Stomach (tissue), 9 donors: Measurements from ENCODE around the gene CAMK2B. TPM values are rescaled to one million over a fixed set of nuclear protein-coding genes. Genes with fewer than 3 reads are reported as not detected.

Experiments used
- DNase-seq, 2 donors: peaks; one replicate each; pipeline versions ENCODE4 v3.0.0 to v3.0.0-alpha.2; 2013 to 2019
- H3K27ac ChIP-seq, 5 donors: fragments of 200-600 bp in 4 of 5; sonication (generic) in 4 of 5; one replicate each; pipeline ENCODE4 v1.5.1; 2013 to 2019; ENCODE audit warnings: mild to moderate bottlenecking in 1 of 5, moderate library complexity in 1 of 5
- H3K27me3 ChIP-seq, 3 donors: fragments of 200-600 bp; sonication (generic); one replicate each; pipeline ENCODE4 v1.5.1; 2017 to 2019; ENCODE audit warnings: mixed run types in 1 of 3
- H3K36me3 ChIP-seq, 4 donors: fragments of 200-600 bp; sonication (generic); 1 replicate in 3 of 4; 2 replicates in 1 of 4; pipeline ENCODE4 v1.5.1; 2016 to 2019
- H3K4me1 ChIP-seq, 4 donors: fragments of 200-600 bp; sonication (generic); one replicate each; pipeline ENCODE4 v1.5.1; 2016 to 2019
- H3K4me3 ChIP-seq, 4 donors: fragments of 200-600 bp; sonication (generic) in 3 of 4; one replicate each; pipeline ENCODE4 v1.5.1; 2016 to 2019; ENCODE audit warnings: mild to moderate bottlenecking in 1 of 4
- H3K9me3 ChIP-seq, 4 donors: fragments of 200-600 bp; sonication (generic); one replicate each; pipeline ENCODE4 v1.5.1; 2016 to 2019
- CTCF ChIP-seq, 7 experiments: fragments of 450-650 bp in 4 of 7; fragments of 200-600 bp in 3 of 7; sonication (generic) in 3 of 7; IDR thresholded peaks; one replicate each; pipeline ENCODE4 v1.5.1; 2016 to 2019; ENCODE audit warnings: antibody characterized with exemption in 7 of 7, control low read depth in 2 of 7, mild to moderate bottlenecking in 1 of 7
- EP300 ChIP-seq: sonication (generic); formaldehyde crosslinking; IDR thresholded peaks from one replicate; pipeline ENCODE4 v1.6.1; 2017; ENCODE audit warnings: antibody characterized with exemption
- POLR2A ChIP-seq, 4 donors: fragments of 450-650 bp; IDR thresholded peaks; one replicate each; pipeline ENCODE4 v1.6.1; 2016; ENCODE audit warnings: antibody characterized with exemption in 4 of 4, control low read depth in 2 of 4, mild to moderate bottlenecking in 1 of 4, moderate library complexity in 1 of 4
- POLR2AphosphoS5 ChIP-seq, 3 donors: sonication (generic); formaldehyde crosslinking; IDR thresholded peaks; one replicate each; pipeline ENCODE4 v1.6.1; 2016; ENCODE audit warnings: antibody characterized with exemption in 3 of 3
- WGBS, 5 donors: extraction: QIAGEN DNeasy Blood & Tissue Kit in 3 of 5; methylation state at CpG; one replicate each; pipeline versions ENCODE4 v1.1.5 to v1.1.7; 2013 to 2018; 5-methylcytosine and 5-hydroxymethylcytosine counted together
- intact Hi-C: fragments of 100-400 bp; cut with DNase I; formaldehyde crosslinking; loops from one replicate; pipeline ENCODE4 v1.15.1; 2023; ENCODE audit warnings: low total_unique reads
- polyA plus RNA-seq, 3 donors: library from polyadenylated mRNA; stranded (reverse); fragments of 200-250 nt; gene quantifications; one replicate each; pipeline ENCODE4 v1.2.3, GENCODE V29; 2013
- total RNA-seq, 5 donors: library from RNA; depleted of rRNA; stranded (reverse); fragments of >200 nt; gene quantifications; one replicate each; pipeline versions ENCODE4 v1.1.0 to v1.2.3, GENCODE V29; 2014 to 2016
- donor health status: healthy with polysubstance abuse.
- donor health status: Bipolar disorder and iron deficiency.
- donor health status: healthy.

The CAMK2B gene
- total and polyA plus RNA-seq, 8 donors: 0.92 to 28.4 (median 5.4) TPM; not detected in 2

GRCh38 chr7:44324204-44324480 is 1.3 kb downstream of the CAMK2B start:
- H3K36me3 ChIP-seq: no peaks in the 10 kb centered on the region
- no peak for DNase-seq
- no peaks in the 10 kb centered on the region for H3K9me3 ChIP-seq
- WGBS, 5 donors: 19 to 30% (median 22%) methylated on average over 9 of the region's 9 CpGs
- no peak overlapping the region for H3K4me3 ChIP-seq
- no peak for TF ChIP-seq EP300
- no peak for TF ChIP-seq POLR2A (IDR thresholded peaks at IDR 0.05)
- no peak for TF ChIP-seq CTCF (IDR thresholded peaks at IDR 0.05)
- no peak for TF ChIP-seq POLR2AphosphoS5 (IDR thresholded peaks at IDR 0.05)
- H3K27me3 ChIP-seq: peaks cover 9 to 68% (median 31%) of the 10 kb centered on the region in 3 donors
- peaks cover 3 to 13% (median 10%) of the 10 kb centered on the region in 4 donors for H3K4me1 ChIP-seq
- intact Hi-C loops: no loop called here
- H3K27ac ChIP-seq: no peak overlapping the region

- H3K27me3 ChIP-seq: peaks cover 9 to 68% (median 31%) of the 10 kb centered on the region in 3 donors
These were observed 1.8 kb downstream of the CAMK2B start for GRCh38 chr7:44323381-44324203.

GRCh38 chr7:44322631-44323363 is 2.6 kb downstream of the CAMK2B start:
- no peaks in the 10 kb centered on the region for H3K9me3 ChIP-seq
- no peak overlapping the region for H3K27ac ChIP-seq
- no peak for TF ChIP-seq POLR2A (IDR thresholded peaks at IDR 0.05)
- TF ChIP-seq CTCF (IDR thresholded peaks at IDR 0.05): no peak
- no peak for TF ChIP-seq EP300
- TF ChIP-seq POLR2AphosphoS5 (IDR thresholded peaks at IDR 0.05): no peak
- H3K27me3 ChIP-seq: peaks cover 9 to 66% (median 28%) of the 10 kb centered on the region in 3 donors
- peaks cover 3 to 13% (median 10%) of the 10 kb centered on the region in 4 donors for H3K4me1 ChIP-seq
- H3K36me3 ChIP-seq: no peaks in the 10 kb centered on the region
- no peak for DNase-seq
- no peak overlapping the region for H3K4me3 ChIP-seq
- intact Hi-C loops: no loop called here
- WGBS, 5 donors: 80 to 85% (median 81%) methylated on average over 12 to 17 of the region's 17 CpGs

More at GRCh38 chr7:44323381-44324203, 1.8 kb downstream of the CAMK2B start:
- TF ChIP-seq POLR2A (IDR thresholded peaks at IDR 0.05) (no peak), EP300 (no peak)
- H3K36me3 ChIP-seq: no peaks in the 10 kb centered on the region
- intact Hi-C loops: no loop called here
- WGBS, 5 donors: 84 to 87% (median 85%) methylated on average over 10 to 17 of the region's 17 CpGs
- no peak for DNase-seq
- no peak overlapping the region for H3K4me3 ChIP-seq
- no peak overlapping the region for H3K27ac ChIP-seq
- peaks cover 3 to 13% (median 10%) of the 10 kb centered on the region in 4 donors for H3K4me1 ChIP-seq
- no peaks in the 10 kb centered on the region for H3K9me3 ChIP-seq

- intact Hi-C loops: no loop called here
- H3K4me1 ChIP-seq: peaks cover 3 to 13% (median 10%) of the 10 kb centered on the region in 4 donors
- no peaks in the 10 kb centered on the region for H3K36me3 ChIP-seq
- no peaks in the 10 kb centered on the region for H3K9me3 ChIP-seq
- H3K4me3 ChIP-seq: no peak overlapping the region
- 66 to 79% (median 71%) methylated on average over 18 of the region's 18 CpGs for WGBS, 5 donors
- no peak overlapping the region for H3K27ac ChIP-seq
- TF ChIP-seq POLR2A (IDR thresholded peaks at IDR 0.05) (no peak), EP300 (no peak), CTCF (IDR thresholded peaks at IDR 0.05) (no peak), POLR2AphosphoS5 (IDR thresholded peaks at IDR 0.05) (no peak)
- H3K27me3 ChIP-seq: peaks cover 9 to 56% (median 25%) of the 10 kb centered on the region in 3 donors
- no peak for DNase-seq
These were observed 3.6 kb downstream of the CAMK2B start for GRCh38 chr7:44321796-44322195.
